SK-N-DZ (cell line): ENCODE data around the gene UBE2O.
A peak's percentile ranks its signal among the peaks of the same experiment; 100 is the strongest.

Experiments used
- DNase-seq: peaks from one replicate; pipeline ENCODE4 v3.0.0-alpha.2; 2015; ENCODE audit warnings: low spot score

Gene UBE2O

GRCh38 chr17:76417499-76418143, 35.3 kb downstream of the UBE2O start:
- DNase-seq: no peak

GRCh38 chr17:76416899-76417298, 36.1 kb downstream of the UBE2O start:
- DNase-seq: no peak

- no peak for DNase-seq
Measured at GRCh38 chr17:76416457-76416856, 36.5 kb downstream of the UBE2O start.

- DNase-seq: no peak
Measured at GRCh38 chr17:76415786-76416185, 37.2 kb downstream of the UBE2O start.

GRCh38 chr17:76414334-76415295, 38.3 kb downstream of the UBE2O start:
- peak; percentile 72 for DNase-seq

- DNase-seq: no peak
Measured at GRCh38 chr17:76411247-76411646, 41.7 kb downstream of the UBE2O start.

- DNase-seq: no peak
Measured at GRCh38 chr17:76410328-76410965, 42.5 kb downstream of the UBE2O start.

GRCh38 chr17:76408037-76408849, 44.7 kb downstream of the UBE2O start:
- DNase-seq: peak; percentile 60

- DNase-seq: no peak
Measured at GRCh38 chr17:76407509-76407908, 45.4 kb downstream of the UBE2O start.

- no peak for DNase-seq
Measured at GRCh38 chr17:76405967-76406647, 46.8 kb downstream of the UBE2O start.

- no peak for DNase-seq
Measured at GRCh38 chr17:76405607-76405966, 47.4 kb downstream of the UBE2O start.

- no peak for DNase-seq
Measured at GRCh38 chr17:76404976-76405563, 47.9 kb downstream of the UBE2O start.

- DNase-seq: no peak
Measured at GRCh38 chr17:76404256-76404655, 48.7 kb downstream of the UBE2O start.

- DNase-seq: no peak
Measured at GRCh38 chr17:76402711-76403110, 50.2 kb downstream of the UBE2O start.

GRCh38 chr17:76399175-76400172, 53.5 kb downstream of the UBE2O start:
- no peak for DNase-seq

- DNase-seq: no peak
Measured at GRCh38 chr17:76398523-76399174, 54.3 kb downstream of the UBE2O start.

- peak; percentile 85 for DNase-seq
Measured at GRCh38 chr17:76397687-76398522, 55.0 kb downstream of the UBE2O start.

GRCh38 chr17:76397184-76397583, 55.8 kb downstream of the UBE2O start:
- no peak for DNase-seq
